ENCODE measurements around the gene SEL1L3. TPM values are rescaled to one million over a fixed set of nuclear protein-coding genes. Genes with fewer than 3 reads are reported as not detected.

Gene SEL1L3
- total RNA-seq, 1 donor from 2014 or later: 14.4 TPM

- no peaks in the 10 kb centered on the region for H3K27me3 Mint-ChIP-seq (ENCODE audit: low read depth)
- no peaks in the 10 kb centered on the region for H3K4me1 Mint-ChIP-seq
- H3K9me3 Mint-ChIP-seq: no peaks in the 10 kb centered on the region
- H3K27ac Mint-ChIP-seq: no peak overlapping the region
- H3K36me3 Mint-ChIP-seq: no peaks in the 10 kb centered on the region
- no peak overlapping the region for H3K4me3 Mint-ChIP-seq
- TF ChIP-seq, protein P1, sequence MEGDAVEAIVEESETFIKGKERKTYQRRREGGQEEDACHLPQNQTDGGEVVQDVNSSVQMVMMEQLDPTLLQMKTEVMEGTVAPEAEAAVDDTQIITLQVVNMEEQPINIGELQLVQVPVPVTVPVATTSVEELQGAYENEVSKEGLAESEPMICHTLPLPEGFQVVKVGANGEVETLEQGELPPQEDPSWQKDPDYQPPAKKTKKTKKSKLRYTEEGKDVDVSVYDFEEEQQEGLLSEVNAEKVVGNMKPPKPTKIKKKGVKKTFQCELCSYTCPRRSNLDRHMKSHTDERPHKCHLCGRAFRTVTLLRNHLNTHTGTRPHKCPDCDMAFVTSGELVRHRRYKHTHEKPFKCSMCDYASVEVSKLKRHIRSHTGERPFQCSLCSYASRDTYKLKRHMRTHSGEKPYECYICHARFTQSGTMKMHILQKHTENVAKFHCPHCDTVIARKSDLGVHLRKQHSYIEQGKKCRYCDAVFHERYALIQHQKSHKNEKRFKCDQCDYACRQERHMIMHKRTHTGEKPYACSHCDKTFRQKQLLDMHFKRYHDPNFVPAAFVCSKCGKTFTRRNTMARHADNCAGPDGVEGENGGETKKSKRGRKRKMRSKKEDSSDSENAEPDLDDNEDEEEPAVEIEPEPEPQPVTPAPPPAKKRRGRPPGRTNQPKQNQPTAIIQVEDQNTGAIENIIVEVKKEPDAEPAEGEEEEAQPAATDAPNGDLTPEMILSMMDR (IDR thresholded peaks at IDR 0.05; ENCODE audit: unreplicated experiment): no peak
- DNase-seq (ENCODE audit: low spot score in 2 of 2, unreplicated experiment in 2 of 2): no peak
These were observed 35.4 kb downstream of the SEL1L3 start for GRCh38 chr4:25827373-25827772.

DNA sequence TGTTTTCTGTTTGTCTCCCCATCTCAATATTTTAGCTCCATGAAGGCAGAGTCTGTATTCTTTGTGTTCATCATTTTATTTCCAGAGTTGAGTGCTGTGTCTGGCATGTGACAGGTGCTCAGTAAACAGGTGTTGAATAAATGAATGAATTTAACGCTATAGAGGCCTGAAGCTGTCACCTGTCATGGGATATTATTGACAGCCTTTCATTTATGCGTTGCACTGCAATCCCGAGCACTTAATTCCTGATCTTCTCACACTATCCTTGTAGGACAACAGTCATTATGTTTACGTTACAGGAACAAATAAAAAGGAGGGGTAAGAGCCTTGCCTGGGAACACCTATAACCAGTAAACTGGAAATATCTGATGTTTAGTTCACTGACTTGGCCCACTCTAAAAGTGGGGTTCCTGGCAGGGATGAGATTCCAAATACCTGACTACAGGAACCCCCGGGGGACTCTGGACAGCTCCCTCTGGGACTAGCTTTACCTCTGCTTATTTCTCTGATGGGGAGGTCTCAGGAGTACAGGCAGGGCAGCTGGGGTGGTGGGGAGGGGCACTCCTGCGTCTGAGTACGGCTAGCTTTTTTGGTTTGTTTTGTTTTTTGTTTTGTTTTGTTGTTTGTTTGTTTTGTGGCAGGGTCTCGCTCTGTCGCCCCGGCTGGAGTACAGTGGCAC lies 36.6 kb downstream of the SEL1L3 start:
- TF ChIP-seq, protein P1 (IDR thresholded peaks at IDR 0.05; ENCODE audit: unreplicated experiment): no peak
- H3K36me3 Mint-ChIP-seq: no peaks in the 10 kb centered on the region
- H3K27me3 Mint-ChIP-seq (ENCODE audit: low read depth): no peaks in the 10 kb centered on the region
- H3K4me1 Mint-ChIP-seq: no peaks in the 10 kb centered on the region
- no peak overlapping the region for H3K4me3 Mint-ChIP-seq
- H3K27ac Mint-ChIP-seq: no peak overlapping the region
- no peaks in the 10 kb centered on the region for H3K9me3 Mint-ChIP-seq
- DNase-seq (ENCODE audit: low spot score in 2 of 2, unreplicated experiment in 2 of 2): no peak

- no peak overlapping the region for H3K27ac Mint-ChIP-seq
- H3K36me3 Mint-ChIP-seq: no peaks in the 10 kb centered on the region
- H3K4me1 Mint-ChIP-seq: no peaks in the 10 kb centered on the region
- no peak overlapping the region for H3K4me3 Mint-ChIP-seq
- DNase-seq (ENCODE audit: low spot score in 2 of 2, unreplicated experiment in 2 of 2): no peak
- H3K27me3 Mint-ChIP-seq (ENCODE audit: low read depth): no peaks in the 10 kb centered on the region
- no peaks in the 10 kb centered on the region for H3K9me3 Mint-ChIP-seq
- TF ChIP-seq, protein P1 (IDR thresholded peaks at IDR 0.05; ENCODE audit: unreplicated experiment): no peak
These were observed 39.2 kb downstream of the SEL1L3 start for GRCh38 chr4:25823632-25824031.

GRCh38 chr4:25821899-25822298 lies 40.9 kb downstream of the SEL1L3 start:
- TF ChIP-seq, protein P1 (IDR thresholded peaks at IDR 0.05; ENCODE audit: unreplicated experiment): no peak
- no peak for DNase-seq (ENCODE audit: low spot score in 2 of 2, unreplicated experiment in 2 of 2)
- Mint-ChIP-seq H3K36me3 (no peaks in the 10 kb centered on the region), H3K9me3 (no peaks in the 10 kb centered on the region), H3K27ac (no peak overlapping the region), H3K4me1 (no peaks in the 10 kb centered on the region), H3K4me3 (no peak overlapping the region), H3K27me3 (ENCODE audit: low read depth) (no peaks in the 10 kb centered on the region)

- Mint-ChIP-seq H3K27me3 (ENCODE audit: low read depth) (no peaks in the 10 kb centered on the region), H3K9me3 (no peaks in the 10 kb centered on the region), H3K4me1 (no peaks in the 10 kb centered on the region), H3K4me3 (no peak overlapping the region), H3K27ac (no peak overlapping the region), H3K36me3 (no peaks in the 10 kb centered on the region)
- TF ChIP-seq, protein P1 (IDR thresholded peaks at IDR 0.05; ENCODE audit: unreplicated experiment): no peak
- DNase-seq (ENCODE audit: low spot score in 2 of 2, unreplicated experiment in 2 of 2): no peak
These were observed 41.5 kb downstream of the SEL1L3 start for GRCh38 chr4:25821267-25821666.

Measured in mesothelial cell of epicardium (in vitro differentiated cells).